Progenitor cell of endocrine pancreas (in vitro differentiated cells): ENCODE data around the gene DHDDS. TPM values are rescaled to one million over a fixed set of nuclear protein-coding genes. Genes with fewer than 3 reads are reported as not detected.

ENCODE experiments used
- DNase-seq: peaks from one replicate; pipeline ENCODE4 v3.0.0; 2021; ENCODE audit warnings: low spot score; ENCODE audit not compliant: unreplicated experiment
- H3K27ac Mint-ChIP-seq: 2 replicates; pipeline ENCODE4 v1.8.0; 2021; ENCODE audit warnings: mild to moderate bottlenecking, moderate library complexity, mixed read lengths
- H3K27me3 Mint-ChIP-seq: 2 replicates; pipeline ENCODE4 v1.8.0; 2021; ENCODE audit warnings: mixed read lengths
- H3K36me3 Mint-ChIP-seq: 2 replicates; pipeline ENCODE4 v1.8.0; 2022; ENCODE audit warnings: mixed read lengths; ENCODE audit not compliant: insufficient read depth
- H3K4me1 Mint-ChIP-seq: 2 replicates; pipeline ENCODE4 v1.8.0; 2021; ENCODE audit warnings: low read depth, mixed read lengths
- H3K4me3 Mint-ChIP-seq: 2 replicates; pipeline ENCODE4 v1.8.0; 2021; ENCODE audit warnings: low read depth, mild to moderate bottlenecking, moderate library complexity, mixed read lengths
- H3K9me3 Mint-ChIP-seq: 2 replicates; pipeline ENCODE4 v1.8.0; 2021; ENCODE audit warnings: low read depth, mixed read lengths
- CTCF ChIP-seq: fragments of 200-600 bp; sonication (generic); IDR thresholded peaks from one replicate; pipeline ENCODE4 v1.5.0; 2021; ENCODE audit warnings: antibody characterized with exemption, mild to moderate bottlenecking; ENCODE audit not compliant: unreplicated experiment
- total RNA-seq: library from RNA; stranded (reverse); gene quantifications from 2 replicates; pipeline ENCODE4 v1.2.1, GENCODE V29; 2021

The DHDDS gene
- total RNA-seq, 1 donor from 2014 or later = 44.4 TPM

- no peaks in the 10 kb centered on the region for H3K36me3 Mint-ChIP-seq
- no peak for TF ChIP-seq CTCF
- no peaks in the 10 kb centered on the region for H3K4me1 Mint-ChIP-seq
- H3K4me3 Mint-ChIP-seq = no peak overlapping the region
- H3K9me3 Mint-ChIP-seq = no peaks in the 10 kb centered on the region
- peaks cover 13% of the 10 kb centered on the region for H3K27me3 Mint-ChIP-seq
- DNase-seq = no peak
- no peak overlapping the region for H3K27ac Mint-ChIP-seq
Measured at GRCh38 chr1:26518355-26518754, 86.2 kb downstream of the DHDDS start.

GRCh38 chr1:26520339-26520738, 88.2 kb downstream of the DHDDS start:
- no peaks in the 10 kb centered on the region for H3K36me3 Mint-ChIP-seq
- peaks cover 23% of the 10 kb centered on the region for H3K27me3 Mint-ChIP-seq
- no peak overlapping the region for H3K27ac Mint-ChIP-seq
- no peaks in the 10 kb centered on the region for H3K9me3 Mint-ChIP-seq
- no peak overlapping the region for H3K4me3 Mint-ChIP-seq
- no peak for DNase-seq
- no peaks in the 10 kb centered on the region for H3K4me1 Mint-ChIP-seq
- no peak for TF ChIP-seq CTCF

Other genes starting within 250 kb of the DHDDS start
- not detected in 2 replicates for gene CATSPER4, start 241.7 kb upstream of the DHDDS start, total RNA-seq
- 20.8 and 21.3 TPM in 2 replicates for gene CEP85, start 198.1 kb upstream of the DHDDS start, total RNA-seq
- 63.8 and 66.6 TPM in 2 replicates for gene SH3BGRL3, start 152.2 kb upstream of the DHDDS start, total RNA-seq
- 47.8 and 48.9 TPM in 2 replicates for gene UBXN11, start 125.7 kb upstream of the DHDDS start, total RNA-seq
- 0.89 and 1.8 TPM in 2 replicates for gene CD52, start 114.4 kb upstream of the DHDDS start, total RNA-seq
- gene CRYBG2, start 78.2 kb upstream of the DHDDS start, total RNA-seq = 13.8 and 19.3 TPM in 2 replicates
- gene ZNF683, start 59.6 kb upstream of the DHDDS start, total RNA-seq = not detected in 2 replicates
- 80.2 and 87.8 TPM in 2 replicates for gene LIN28A, start 21.5 kb upstream of the DHDDS start, total RNA-seq
- gene HMGN2, start 40.1 kb downstream of the DHDDS start, total RNA-seq = 444 and 446 TPM in 2 replicates
- 26.7 and 29.6 TPM in 2 replicates for gene RPS6KA1, start 97.4 kb downstream of the DHDDS start, total RNA-seq